OCI-LY7 (cell line): ENCODE data around the gene RNF103.

Experiments
- CTCF ChIP-seq: fragments of 200-600 bp; sonication (generic); conservative IDR thresholded peaks from 2 replicates; pipeline ENCODE4 v1.5.1; 2014; ENCODE audit warnings: mild to moderate bottlenecking, antibody characterized with exemption, low read length, moderate library complexity, mixed read lengths
- EZH2phosphoT487 ChIP-seq: fragments of 200-600 bp; sonication (generic); IDR thresholded peaks from 2 replicates; pipeline ENCODE4 v1.6.1; 2018; ENCODE audit warnings: low read depth, borderline replicate concordance, mild to moderate bottlenecking, mixed run types, antibody characterized with exemption, low read length, moderate library complexity, mixed read lengths

- no peak for TF ChIP-seq CTCF
- no peak for TF ChIP-seq EZH2phosphoT487
These were observed 12.8 kb downstream of the RNF103 start for GRCh38 chr2:86610871-86611270.
